MG63 (cell line): Measurements from ENCODE around the gene RPL10. TPM values are rescaled to one million over a fixed set of nuclear protein-coding genes. Genes with fewer than 3 reads are reported as not detected.

ENCODE experiments used
- DNase-seq: peaks from one replicate; pipeline ENCODE4 v3.0.0-alpha.2; 2020
- H3K27me3 ChIP-seq: fragments of 250-450 bp; sonication (Bioruptor Pico); 2 replicates; pipeline ENCODE4 v1.5.1; 2020; ENCODE audit warnings: mild to moderate bottlenecking, moderate library complexity
- H3K36me3 ChIP-seq: fragments of 250-450 bp; sonication (Bioruptor Pico); 2 replicates; pipeline ENCODE4 v1.5.1; 2020; ENCODE audit warnings: mild to moderate bottlenecking, moderate library complexity
- H3K4me3 ChIP-seq: fragments of 250-450 bp; sonication (Bioruptor Pico); 2 replicates; pipeline ENCODE4 v1.5.1; 2020; ENCODE audit warnings: mild to moderate bottlenecking, moderate library complexity
- H3K9me3 ChIP-seq: fragments of 250-450 bp; sonication (Bioruptor Pico); 2 replicates; pipeline ENCODE4 v1.5.1; 2020; ENCODE audit warnings: mild to moderate bottlenecking, moderate library complexity
- total RNA-seq: library from RNA; depleted of rRNA; stranded (reverse); fragments of >200 nt; shearing (Covaris generic); gene quantifications from 2 replicates; pipeline ENCODE4 v1.2.3, GENCODE V29; 2014; ENCODE audit warnings: low replicate concordance; rRNA removed

RPL10 gene
- total RNA-seq, result 2,393 and 3,736 TPM in 2 replicates

DNA sequence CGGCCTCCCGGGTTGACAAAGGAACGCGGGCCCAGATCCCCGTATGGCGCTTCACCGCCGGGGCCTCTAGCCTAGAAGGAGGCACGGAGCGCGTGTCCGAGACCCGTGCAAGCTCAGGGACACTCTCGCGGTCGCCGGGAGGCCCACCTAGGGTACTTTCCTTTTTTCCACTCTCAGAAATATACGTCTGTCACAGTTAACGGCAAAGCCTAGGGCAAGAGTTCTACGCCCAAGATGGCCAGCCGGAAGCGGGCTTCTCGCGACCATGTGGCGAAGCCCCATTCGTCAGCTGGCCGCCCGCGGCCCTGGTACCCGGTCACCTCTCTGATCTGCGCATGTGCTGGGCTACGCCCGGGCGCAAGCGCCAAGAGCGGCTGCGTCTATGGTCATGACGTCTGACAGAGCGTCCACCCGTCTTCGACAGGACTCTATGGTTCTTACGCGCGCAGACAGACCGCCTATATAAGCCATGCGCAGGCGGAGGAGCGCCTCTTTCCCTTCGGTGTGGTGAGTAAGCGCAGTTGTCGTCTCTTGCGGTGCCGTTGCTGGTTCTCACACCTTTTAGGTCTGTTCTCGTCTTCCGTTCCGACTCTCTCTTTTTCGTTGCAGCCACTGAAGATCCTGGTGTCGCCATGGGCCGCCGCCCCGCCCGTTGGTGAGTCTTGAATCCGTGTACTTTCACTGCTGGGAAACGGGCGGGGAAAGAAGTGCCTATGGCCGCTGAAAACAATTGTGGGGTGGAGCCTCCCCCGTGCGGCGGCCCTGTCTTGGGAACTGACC lies at the start of gene RPL10:
RPL10 (plus strand) TSS at position 490 of the 780 bp plus-strand sequence; CDS start at position 633, 143 bp downstream.
- peaks cover 33% of the 10 kb centered on the region for H3K36me3 ChIP-seq
- peak; percentile 94 for DNase-seq
- no peaks in the 10 kb centered on the region for H3K27me3 ChIP-seq
- peak within 1 kb of the TSS; percentile 98 for H3K4me3 ChIP-seq
- H3K9me3 ChIP-seq, result no peaks in the 10 kb centered on the region

DNA sequence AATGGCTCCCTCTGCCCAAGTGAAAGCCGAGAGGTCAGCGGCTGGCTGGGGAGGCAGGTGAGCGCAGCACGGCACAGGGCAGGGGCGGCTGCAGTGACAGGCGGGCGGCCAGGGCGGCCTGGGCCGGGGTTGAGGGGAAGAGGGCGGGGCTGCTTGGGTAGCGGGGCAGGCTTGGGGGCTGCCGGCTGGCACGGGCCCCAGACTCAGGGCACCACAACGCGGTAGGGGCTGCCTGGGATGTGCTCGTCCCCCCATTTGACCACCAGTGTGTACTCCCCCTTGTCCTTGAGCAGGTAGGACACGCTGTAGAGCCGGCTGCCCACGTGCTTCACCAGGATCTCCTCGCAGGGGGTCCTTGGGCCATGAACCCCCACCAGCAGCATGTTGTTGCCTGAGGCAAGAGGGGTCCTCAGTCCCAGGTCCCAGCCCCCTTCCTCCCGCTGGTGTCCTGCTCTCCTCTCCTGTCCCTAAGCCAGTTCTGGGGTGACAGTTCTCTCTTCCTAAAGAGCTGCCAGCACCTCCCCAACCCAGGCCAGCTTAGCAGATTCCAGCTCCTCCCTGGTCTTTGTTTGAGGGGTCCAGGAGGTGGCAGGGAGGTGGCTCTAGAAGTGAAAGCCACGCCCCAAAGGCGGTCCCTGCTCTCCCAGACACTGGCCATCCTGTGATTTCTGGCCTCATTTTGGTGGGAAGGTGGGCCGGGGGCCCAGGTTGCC lies 49.4 kb upstream of the RPL10 start:
- Histone ChIP-seq H3K9me3 (no peaks in the 10 kb centered on the region), H3K4me3 (no peak overlapping the region), H3K27me3 (no peaks in the 10 kb centered on the region), H3K36me3 (peaks cover 51% of the 10 kb centered on the region)
- DNase-seq, result no peak

DNA sequence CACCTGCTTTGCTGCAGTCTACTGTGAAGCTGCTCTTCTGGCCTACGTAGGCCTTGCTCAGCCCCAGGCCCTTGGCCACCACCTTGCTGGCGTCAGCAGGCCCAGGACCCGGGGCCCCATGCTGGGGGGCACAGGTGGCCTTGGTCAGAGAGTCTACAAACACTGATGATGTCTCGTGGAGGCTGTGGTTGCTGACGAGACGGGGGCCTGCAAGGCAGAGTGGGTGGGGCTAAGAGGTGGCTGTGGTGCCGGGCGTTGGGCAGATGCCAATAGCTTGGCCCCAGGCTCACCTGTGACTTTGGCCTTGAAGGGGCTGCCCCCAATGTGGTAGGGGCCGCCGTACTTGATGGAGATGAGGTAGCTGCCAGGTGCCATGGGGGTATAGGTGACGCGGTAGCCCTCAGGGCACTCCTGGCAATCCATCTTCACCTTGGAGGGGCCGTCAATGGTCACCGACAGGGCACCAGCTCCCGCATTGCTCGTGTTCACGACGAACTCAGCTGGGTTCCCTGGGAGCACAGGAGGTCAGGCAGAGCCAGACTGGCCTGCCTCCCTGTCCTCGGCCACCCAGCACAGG lies 48.7 kb upstream of the RPL10 start:
- no peak for DNase-seq
- H3K36me3 ChIP-seq, result peaks cover 57% of the 10 kb centered on the region
- no peaks in the 10 kb centered on the region for H3K9me3 ChIP-seq
- H3K4me3 ChIP-seq, result no peak overlapping the region
- H3K27me3 ChIP-seq, result no peaks in the 10 kb centered on the region

DNA sequence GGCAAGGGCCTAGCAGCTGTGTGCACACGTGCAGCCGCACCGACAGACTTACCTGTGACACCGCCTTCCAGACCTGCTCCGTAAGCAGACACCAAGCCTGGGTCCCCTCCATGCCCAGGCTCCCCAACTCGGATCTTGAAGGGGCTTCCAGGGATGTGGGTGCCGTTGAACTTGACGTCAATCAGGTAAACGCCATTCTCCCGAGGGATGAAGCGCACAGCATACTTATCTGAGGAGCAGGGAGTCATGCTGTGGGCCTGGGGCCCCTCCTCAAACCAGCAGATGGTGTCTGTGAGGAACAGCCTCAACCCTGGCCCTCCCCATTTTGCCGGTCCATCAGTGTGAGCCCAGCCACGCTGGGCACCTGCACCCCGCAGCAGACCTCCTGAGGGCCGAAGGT lies 48.2 kb upstream of the RPL10 start:
- no peak for DNase-seq
- Histone ChIP-seq H3K27me3 (no peaks in the 10 kb centered on the region), H3K4me3 (no peak overlapping the region), H3K36me3 (peaks cover 57% of the 10 kb centered on the region), H3K9me3 (no peaks in the 10 kb centered on the region)

- DNase-seq, result no peak
- Histone ChIP-seq H3K36me3 (peaks cover 57% of the 10 kb centered on the region), H3K9me3 (no peaks in the 10 kb centered on the region), H3K4me3 (no peak overlapping the region), H3K27me3 (no peaks in the 10 kb centered on the region)
These were observed 47.6 kb upstream of the RPL10 start for GRCh38 chrX:154350429-154351182.

GRCh38 chrX:154351183-154352011 lies 46.8 kb upstream of the RPL10 start:
- H3K36me3 ChIP-seq, result peaks cover 62% of the 10 kb centered on the region
- H3K9me3 ChIP-seq, result no peaks in the 10 kb centered on the region
- H3K4me3 ChIP-seq, result no peak overlapping the region
- H3K27me3 ChIP-seq, result no peaks in the 10 kb centered on the region
- DNase-seq, result no peak

- Histone ChIP-seq H3K27me3 (no peaks in the 10 kb centered on the region), H3K4me3 (no peak overlapping the region), H3K9me3 (no peaks in the 10 kb centered on the region), H3K36me3 (peaks cover 65% of the 10 kb centered on the region)
- no peak for DNase-seq
These were observed 46.2 kb upstream of the RPL10 start for GRCh38 chrX:154352012-154352401.

DNA sequence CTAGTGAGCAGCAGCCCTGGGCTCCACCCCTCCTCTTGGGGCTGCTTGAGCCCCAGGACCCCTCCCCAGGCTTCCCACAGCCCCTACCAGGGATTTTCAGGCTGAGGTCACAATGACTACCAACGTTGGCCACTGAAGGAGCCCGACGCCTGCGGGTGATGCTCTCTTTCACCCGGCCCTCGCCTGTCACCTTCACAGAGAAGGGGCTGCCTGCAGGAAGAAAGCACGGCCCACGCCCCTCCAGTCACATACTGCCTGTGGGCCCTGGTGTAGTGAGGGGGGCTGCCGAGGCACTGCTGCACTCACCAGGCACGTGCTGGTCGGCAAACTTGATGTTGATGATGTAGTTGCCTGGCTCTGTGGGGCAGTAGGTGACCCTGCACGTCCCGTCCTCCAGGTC lies 45.7 kb upstream of the RPL10 start:
- DNase-seq, result no peak
- Histone ChIP-seq H3K27me3 (no peaks in the 10 kb centered on the region), H3K36me3 (peaks cover 68% of the 10 kb centered on the region)

DNA sequence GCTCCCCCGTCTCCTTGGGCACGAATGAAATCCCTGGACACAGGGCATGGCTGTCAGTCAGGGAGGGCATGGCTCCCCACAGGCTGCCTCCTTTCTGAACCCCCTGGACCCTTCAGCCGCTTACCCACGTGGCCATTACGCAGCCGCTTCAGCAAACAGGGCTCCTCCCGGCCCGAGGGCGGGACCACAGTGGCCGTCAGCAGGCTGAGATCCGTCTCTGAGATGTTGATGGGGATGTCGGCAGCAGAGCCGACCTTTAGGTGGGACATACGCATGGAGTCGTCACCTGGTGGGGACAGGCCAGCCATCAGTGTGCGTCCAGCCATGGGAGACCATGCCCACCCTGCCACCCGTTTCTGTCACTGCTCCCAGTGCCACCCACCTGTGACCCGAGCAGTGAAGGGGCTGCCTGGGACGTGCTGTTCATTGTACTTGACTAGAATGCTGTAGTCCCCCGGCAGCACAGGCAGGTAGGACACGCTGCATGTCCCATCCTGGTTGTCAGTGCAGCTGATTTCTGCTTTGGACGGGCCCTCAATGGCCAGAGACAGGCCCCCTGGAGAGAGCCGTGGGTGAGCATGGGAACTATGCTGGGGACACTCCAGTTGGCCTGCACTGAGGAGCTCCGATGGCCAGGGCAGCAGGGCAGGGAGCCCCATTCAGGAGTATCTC lies 44.9 kb upstream of the RPL10 start:
- H3K4me3 ChIP-seq, result no peak overlapping the region
- H3K9me3 ChIP-seq, result no peaks in the 10 kb centered on the region
- H3K36me3 ChIP-seq, result peaks cover 76% of the 10 kb centered on the region
- no peak for DNase-seq
- H3K27me3 ChIP-seq, result no peaks in the 10 kb centered on the region

More for the DNA sequence above, 45.7 kb upstream of the RPL10 start:
- no peak overlapping the region for H3K4me3 ChIP-seq
- H3K9me3 ChIP-seq, result no peaks in the 10 kb centered on the region

- H3K9me3 ChIP-seq, result no peaks in the 10 kb centered on the region
- peaks cover 73% of the 10 kb centered on the region for H3K36me3 ChIP-seq
- H3K4me3 ChIP-seq, result no peak overlapping the region
- no peak for DNase-seq
- H3K27me3 ChIP-seq, result no peaks in the 10 kb centered on the region
These were observed 44.2 kb upstream of the RPL10 start for GRCh38 chrX:154354013-154354412.

GRCh38 chrX:154354516-154354915 lies 43.7 kb upstream of the RPL10 start:
- no peak for DNase-seq
- H3K36me3 ChIP-seq, result peaks cover 72% of the 10 kb centered on the region

GRCh38 chrX:154355094-154355775 lies 42.9 kb upstream of the RPL10 start:
- Histone ChIP-seq H3K9me3 (no peaks in the 10 kb centered on the region), H3K27me3 (no peaks in the 10 kb centered on the region), H3K4me3 (no peak overlapping the region), H3K36me3 (peaks cover 72% of the 10 kb centered on the region)
- no peak for DNase-seq

More at GRCh38 chrX:154354516-154354915, 43.7 kb upstream of the RPL10 start:
- no peaks in the 10 kb centered on the region for H3K9me3 ChIP-seq
- no peak overlapping the region for H3K4me3 ChIP-seq
- no peaks in the 10 kb centered on the region for H3K27me3 ChIP-seq

GRCh38 chrX:154355776-154356140 lies 42.4 kb upstream of the RPL10 start:
- H3K9me3 ChIP-seq, result no peaks in the 10 kb centered on the region
- no peak for DNase-seq
- peaks cover 71% of the 10 kb centered on the region for H3K36me3 ChIP-seq
- H3K4me3 ChIP-seq, result no peak overlapping the region
- no peaks in the 10 kb centered on the region for H3K27me3 ChIP-seq

GRCh38 chrX:154356596-154356995 lies 41.6 kb upstream of the RPL10 start:
- DNase-seq, result no peak
- peaks cover 68% of the 10 kb centered on the region for H3K36me3 ChIP-seq
- no peaks in the 10 kb centered on the region for H3K27me3 ChIP-seq
- no peaks in the 10 kb centered on the region for H3K9me3 ChIP-seq
- H3K4me3 ChIP-seq, result no peak overlapping the region

- Histone ChIP-seq H3K4me3 (no peak overlapping the region), H3K9me3 (no peaks in the 10 kb centered on the region), H3K27me3 (no peaks in the 10 kb centered on the region), H3K36me3 (peaks cover 68% of the 10 kb centered on the region)
- DNase-seq, result no peak
These were observed 41.0 kb upstream of the RPL10 start for GRCh38 chrX:154357205-154357604.
